Measurements from ENCODE around the gene UROC1.

GRCh38 chr3:126510308-126510910, 7.2 kb downstream of the UROC1 start:
- TF ChIP-seq TAF1 (IDR thresholded peaks at IDR 0.05; ENCODE audit: borderline replicate concordance, insufficient read depth, low read length) (no peak), POLR2AphosphoS5 (IDR thresholded peaks at IDR 0.05; ENCODE audit: low read depth, low read length) (no peak)

Data from PFSK-1 (cell line).